ENCODE results near the gene LAMA4.

DNA sequence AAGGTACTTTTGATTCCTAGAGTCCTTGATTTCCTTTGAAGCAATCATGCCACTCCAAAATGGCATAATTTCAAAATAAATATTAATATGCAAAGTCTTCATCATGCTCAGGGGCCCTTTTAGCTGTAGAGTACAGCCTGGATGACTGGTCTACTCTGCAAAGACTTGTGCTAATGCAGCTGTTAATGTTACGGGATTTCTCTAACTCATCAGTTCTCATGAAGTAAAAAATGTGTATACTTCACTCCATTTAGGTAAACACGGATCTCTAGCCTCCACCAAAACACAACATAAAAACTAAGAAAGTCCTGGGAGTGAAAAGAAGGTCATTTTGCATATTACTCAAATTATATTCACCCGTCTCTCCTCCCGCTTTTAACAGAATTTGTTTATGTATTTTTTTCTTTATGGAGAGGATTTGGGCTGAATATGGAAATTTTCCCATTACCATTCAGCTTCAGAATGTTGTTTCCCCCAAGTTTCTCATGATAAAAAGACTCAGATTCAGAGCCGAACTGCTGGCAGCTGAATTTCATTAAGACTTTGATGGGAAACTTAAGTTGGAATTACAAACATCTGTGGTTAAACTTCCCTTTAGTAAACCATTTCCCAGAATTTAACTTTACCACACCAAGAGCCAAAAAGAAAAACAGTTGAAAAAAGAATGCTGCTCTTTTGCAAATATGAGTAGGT is 8.7 kb downstream of the LAMA4 start:
- no peak for TF ChIP-seq YY1 (IDR thresholded peaks at IDR 0.05; ENCODE audit: insufficient read depth, insufficient read length)
- TF ChIP-seq ZNF274 (IDR thresholded peaks at IDR 0.05; ENCODE audit: low read depth, low read length): no peak
- TF ChIP-seq SUZ12 (IDR thresholded peaks at IDR 0.05; ENCODE audit: extremely low read depth, insufficient read depth, insufficient read length): no peak

All from NT2/D1 (cell line).